Measurements from ENCODE around the gene LEFTY1. TPM values are rescaled to one million over a fixed set of nuclear protein-coding genes. Genes with fewer than 3 reads are reported as not detected.

Gene LEFTY1
- total RNA-seq, 6 donors from 2014 or later, result 0.47 to 0.69 TPM; not detected in 4

GRCh38 chr1:225849925-225850324 lies 39.0 kb downstream of the LEFTY1 start:
- peak overlapping the region in 3 of 4 donors; percentile 39 to 60 (median 42) for H3K27ac ChIP-seq
- H3K4me3 ChIP-seq, result no peak overlapping the region
- DNase-seq, result peak in 1 of 2 donors; percentile 42
- H3K36me3 ChIP-seq, result peaks cover 11 to 95% (median 55%) of the 10 kb centered on the region in 4 donors
- no peaks in the 10 kb centered on the region for H3K9me3 ChIP-seq
- no peak for TF ChIP-seq EP300 (IDR thresholded peaks at IDR 0.05)
- TF ChIP-seq CTCF (IDR thresholded peaks at IDR 0.05), result no peak
- no peak for TF ChIP-seq POLR2A (IDR thresholded peaks at IDR 0.05)
- no peak for TF ChIP-seq POLR2AphosphoS5 (IDR thresholded peaks at IDR 0.05)
- peaks cover 11 to 36% (median 16%) of the 10 kb centered on the region in 4 donors for H3K4me1 ChIP-seq
- H3K27me3 ChIP-seq, result no peaks in the 10 kb centered on the region
- WGBS, 2 donors, result 42 to 54% methylated on average over 6 to 7 of the region's 7 CpGs
- ATAC-seq (ENCODE audit: low FRiP score in 2 of 2), result no peak

- peaks cover 8 to 95% (median 58%) of the 10 kb centered on the region in 4 donors for H3K36me3 ChIP-seq
- H3K9me3 ChIP-seq, result no peaks in the 10 kb centered on the region
- peak overlapping the region in 3 of 4 donors; percentile 34 to 60 (median 45) for H3K27ac ChIP-seq
- H3K4me1 ChIP-seq, result peaks cover 11 to 36% (median 16%) of the 10 kb centered on the region in 4 donors
- no peak overlapping the region for H3K4me3 ChIP-seq
- DNase-seq (no peak), ATAC-seq (ENCODE audit: low FRiP score in 2 of 2) (no peak)
- TF ChIP-seq POLR2A (IDR thresholded peaks at IDR 0.05), result no peak
- TF ChIP-seq CTCF (IDR thresholded peaks at IDR 0.05), result no peak
- TF ChIP-seq EP300 (IDR thresholded peaks at IDR 0.05), result no peak
- no peak for TF ChIP-seq POLR2AphosphoS5 (IDR thresholded peaks at IDR 0.05)
- H3K27me3 ChIP-seq, result no peaks in the 10 kb centered on the region
- WGBS, 2 donors, result 59 to 65% methylated on average over 16 of the region's 16 CpGs
Observed at GRCh38 chr1:225848030-225848955, 40.7 kb downstream of the LEFTY1 start.

GRCh38 chr1:225847610-225848009 lies 41.3 kb downstream of the LEFTY1 start:
- WGBS, 2 donors, result 60 to 61% methylated on average over 1 to 4 of the region's 4 CpGs

More at GRCh38 chr1:225847610-225848009, 41.3 kb downstream of the LEFTY1 start:
- no peak overlapping the region for H3K4me3 ChIP-seq
- H3K4me1 ChIP-seq, result peaks cover 11 to 36% (median 16%) of the 10 kb centered on the region in 4 donors
- peaks cover 8 to 93% (median 57%) of the 10 kb centered on the region in 4 donors for H3K36me3 ChIP-seq
- H3K9me3 ChIP-seq, result no peaks in the 10 kb centered on the region
- TF ChIP-seq POLR2A (IDR thresholded peaks at IDR 0.05), result no peak
- TF ChIP-seq POLR2AphosphoS5 (IDR thresholded peaks at IDR 0.05), result no peak
- TF ChIP-seq EP300 (IDR thresholded peaks at IDR 0.05), result no peak
- TF ChIP-seq CTCF (IDR thresholded peaks at IDR 0.05), result no peak
- H3K27me3 ChIP-seq, result no peaks in the 10 kb centered on the region
- DNase-seq (peak in 1 of 2 donors; percentile 51), ATAC-seq (ENCODE audit: low FRiP score in 2 of 2) (no peak)
- peak overlapping the region in 2 of 4 donors; percentile 34 to 60 for H3K27ac ChIP-seq

Data from upper lobe of left lung (tissue), 6 donors.